Panc1 (cell line): ENCODE measurements around the gene SLC2A5. TPM values are rescaled to one million over a fixed set of nuclear protein-coding genes. Genes with fewer than 3 reads are reported as not detected.
"Not testable (repeated sequence)": the region's sequence is repeated elsewhere in the genome, so short reads cannot be mapped to it uniquely, and the experiment has no call there.

Experiments used
- ATAC-seq: fragments of 200-7000 bp; cut with Tn5 transposase; 2 replicates; pipeline ENCODE4 v1.9.1; 2020; ENCODE audit warnings: mild to moderate bottlenecking, moderate library complexity
- BruUV-seq: library from RNA; stranded (reverse); fragments of 400-500 nt; replicated peaks from 2 replicates; lab custom pipeline; 2021; lab: Mats Ljungman, UMichigan
- CTCF ChIA-PET: fragments of 300-600 bp; sonication (Branson Sonifier 250); formaldehyde crosslinking; loops from one replicate; lab custom pipeline; 2022; ENCODE audit warnings: antibody characterized with exemption; lab: Charles Lee
- POLR2A ChIA-PET: fragments of 300-600 bp; sonication (Branson Sonifier 250); formaldehyde crosslinking; loops from one replicate; lab custom pipeline; 2022; ENCODE audit warnings: antibody characterized with exemption; lab: Charles Lee
- DNase-seq: peaks from one replicate; pipeline ENCODE4 v3.0.0-alpha.2; 2010; ENCODE audit warnings: low read depth, low spot score
- H3K27ac ChIP-seq: 2 replicates; pipeline ENCODE4 v1.5.1; 2011; ENCODE audit warnings: mild to moderate bottlenecking, low read length, inconsistent platforms
- H3K27me3 ChIP-seq: fragments of 200-500 bp; sonication (Bioruptor generic); 2 replicates; pipeline ENCODE4 v1.6.0; 2014; ENCODE audit warnings: low read length, inconsistent platforms; ENCODE audit not compliant: control insufficient read depth, insufficient read depth
- H3K36me3 ChIP-seq: fragments of 200-500 bp; sonication (Bioruptor generic); 2 replicates; pipeline ENCODE4 v1.5.1; 2014; ENCODE audit warnings: inconsistent platforms, mild to moderate bottlenecking, low read length, moderate library complexity; ENCODE audit not compliant: control insufficient read depth, insufficient read depth
- H3K4me1 ChIP-seq: 2 replicates; pipeline ENCODE4 v1.5.1; 2011; ENCODE audit warnings: inconsistent platforms, mild to moderate bottlenecking, low read length, moderate library complexity; ENCODE audit not compliant: control insufficient read depth, insufficient read depth
- H3K4me3 ChIP-seq, 2 experiments: 2 replicates each; pipeline ENCODE4 v1.5.1; 2011 to 2012; ENCODE audit warnings: low read depth in 2 of 2, low read length in 2 of 2, mild to moderate bottlenecking in 2 of 2, inconsistent platforms in 1 of 2, moderate library complexity in 1 of 2
- H3K9me3 ChIP-seq: fragments of 200-500 bp; sonication (Bioruptor generic); 2 replicates; pipeline ENCODE4 v1.5.1; 2014; ENCODE audit warnings: low read depth, mild to moderate bottlenecking, inconsistent platforms, low read length, moderate library complexity; ENCODE audit not compliant: control insufficient read depth, insufficient read depth
- CTCF ChIP-seq: fragments of 450-650 bp; IDR thresholded peaks from 2 replicates; pipeline ENCODE4 v1.5.1; 2017; ENCODE audit warnings: mild to moderate bottlenecking
- POLR2AphosphoS5 ChIP-seq: IDR thresholded peaks from 2 replicates; pipeline ENCODE4 v1.6.1; 2012; ENCODE audit warnings: mild to moderate bottlenecking, low read depth, low read length, moderate library complexity
- REST ChIP-seq, 2 experiments: IDR thresholded peaks; 2 replicates each; pipeline ENCODE4 v1.6.1; 2011 to 2012; ENCODE audit warnings: low read depth in 2 of 2, control low read depth in 1 of 2, low read length in 1 of 2, mild to moderate bottlenecking in 1 of 2, moderate library complexity in 1 of 2; ENCODE audit not compliant: insufficient read depth in 1 of 2
- SIN3A ChIP-seq: IDR thresholded peaks from 2 replicates; pipeline ENCODE4 v1.6.1; 2012; ENCODE audit warnings: low read depth, mild to moderate bottlenecking, low read length, moderate library complexity, borderline replicate concordance; ENCODE audit not compliant: insufficient read depth
- TCF7L2 ChIP-seq: IDR thresholded peaks from 2 replicates; pipeline ENCODE4 v1.6.1; 2011; ENCODE audit warnings: mild to moderate bottlenecking, low read depth, low read length, inconsistent platforms
- in situ Hi-C: cut with HindIII; loops from 2 replicates; pipeline ENCODE4 v1.10.0; 2016; ENCODE audit warnings: low sequenced_read_pairs, low pct_unique_long_range_greater_than_20kb
- intact Hi-C: fragments of 100-400 bp; cut with micrococcal nuclease; formaldehyde crosslinking; loops from one replicate; pipeline ENCODE4 v1.10.0; 2022; ENCODE audit not compliant: unreplicated experiment
- total RNA-seq: library from RNA; stranded (reverse); gene quantifications from one replicate; pipeline ENCODE4 v1.2.1, GENCODE V29; 2021; ENCODE audit not compliant: unreplicated experiment

SLC2A5 gene
- total RNA-seq, 1 experiment from 2014 or later, result 0.26 TPM

GRCh38 chr1:9022773-9023172, 46.7 kb downstream of the SLC2A5 start:
- CTCF ChIA-PET, result interaction anchor here (0.6 kb wide), 1 partner anchor 115 kb away, joined by 8 read pairs; no protein-coding TSS in a partner anchor
- TF ChIP-seq CTCF (no peak), TCF7L2 (no peak), REST (IDR thresholded peaks at IDR 0.05; ENCODE audit: insufficient read depth in 1 of 2, low read depth in 2 of 2, low read length in 1 of 2) (no peak), SIN3A (no peak), POLR2AphosphoS5 (no peak)

GRCh38 chr1:9022026-9022738, 47.3 kb downstream of the SLC2A5 start:
- in situ Hi-C loops, H3K27me3 ChIP-seq, ATAC-seq, H3K36me3 ChIP-seq, CTCF ChIA-PET, BruUV-seq, H3K9me3 ChIP-seq, intact Hi-C loops, DNase-seq, H3K27ac ChIP-seq, H3K4me1 ChIP-seq, H3K4me3 ChIP-seq: not testable (repeated sequence)
- POLR2A ChIA-PET, result interaction anchor here (0.7 kb wide), 1 partner anchor 24 kb away, joined by 3 read pairs; no protein-coding TSS in a partner anchor

More at GRCh38 chr1:9022773-9023172, 46.7 kb downstream of the SLC2A5 start:
- DNase-seq, result no peak
- POLR2A ChIA-PET, result no interaction called here
- BruUV-seq, result no TSS peak
- no peak for ATAC-seq
- Histone ChIP-seq H3K27ac (no peak overlapping the region), H3K9me3 (no peaks in the 10 kb centered on the region), H3K36me3 (no peaks in the 10 kb centered on the region), H3K27me3 (no peaks in the 10 kb centered on the region), H3K4me1 (no peaks in the 10 kb centered on the region), H3K4me3 (no peak overlapping the region)
- in situ Hi-C loops, result no loop called here
- intact Hi-C loops, result no loop called here

GRCh38 chr1:9020305-9020704, 49.1 kb downstream of the SLC2A5 start:
- TF ChIP-seq POLR2AphosphoS5 (no peak), SIN3A (no peak), CTCF (no peak), REST (IDR thresholded peaks at IDR 0.05; ENCODE audit: insufficient read depth in 1 of 2, low read depth in 2 of 2, low read length in 1 of 2) (no peak), TCF7L2 (no peak)
- no TSS peak for BruUV-seq
- Histone ChIP-seq H3K27ac (no peak overlapping the region), H3K36me3 (no peaks in the 10 kb centered on the region), H3K4me1 (no peaks in the 10 kb centered on the region), H3K9me3 (no peaks in the 10 kb centered on the region), H3K4me3 (no peak overlapping the region), H3K27me3 (no peaks in the 10 kb centered on the region)
- in situ Hi-C loops, result no loop called here
- POLR2A ChIA-PET, result no interaction called here
- DNase-seq (no peak), ATAC-seq (no peak)
- CTCF ChIA-PET, result interaction anchor here (0.7 to 1.3 kb wide), 2 partner anchors 15 to 72 kb away, joined by 3 to 5 read pairs; no protein-coding TSS in a partner anchor
- intact Hi-C loops, result no loop called here
